Right kidney (tissue), 1 donor: ENCODE measurements around the gene UST.

Experiments used
- DNase-seq: peaks from one replicate; pipeline ENCODE4 v3.0.0-alpha.2; 2016

Gene UST

GRCh38 chr6:149064001-149064659 is 317.3 kb downstream of the UST start:
- no peak for DNase-seq

- no peak for DNase-seq
Measured at GRCh38 chr6:149064660-149065015, 317.8 kb downstream of the UST start.

GRCh38 chr6:149065121-149065520 is 318.3 kb downstream of the UST start:
- no peak for DNase-seq

GRCh38 chr6:149065658-149066556 is 319.1 kb downstream of the UST start:
- DNase-seq: no peak

- DNase-seq: no peak
Measured at GRCh38 chr6:149071997-149072396, 325.2 kb downstream of the UST start.

GRCh38 chr6:149074832-149075258 is 328.0 kb downstream of the UST start:
- no peak for DNase-seq

- DNase-seq: no peak
Measured at GRCh38 chr6:149075616-149076354, 329.0 kb downstream of the UST start.

GRCh38 chr6:149076355-149076734 is 329.5 kb downstream of the UST start:
- no peak for DNase-seq

GRCh38 chr6:149077208-149077607 is 330.4 kb downstream of the UST start:
- no peak for DNase-seq

- no peak for DNase-seq
Measured at GRCh38 chr6:149078211-149078782, 331.5 kb downstream of the UST start.

- no peak for DNase-seq
Measured at GRCh38 chr6:149079456-149079855, 332.6 kb downstream of the UST start.

- DNase-seq: no peak
Measured at GRCh38 chr6:149079911-149080491, 333.2 kb downstream of the UST start.

- DNase-seq: no peak
Measured at GRCh38 chr6:149080511-149080910, 333.7 kb downstream of the UST start.

- DNase-seq: no peak
Measured at GRCh38 chr6:149081281-149081680, 334.5 kb downstream of the UST start.

GRCh38 chr6:149082320-149082719 is 335.5 kb downstream of the UST start:
- no peak for DNase-seq

- no peak for DNase-seq
Measured at GRCh38 chr6:149084026-149084425, 337.2 kb downstream of the UST start.

GRCh38 chr6:149084808-149085556 is 338.2 kb downstream of the UST start:
- no peak for DNase-seq

- DNase-seq: no peak
Measured at GRCh38 chr6:149085557-149085938, 338.7 kb downstream of the UST start.

- no peak for DNase-seq
Measured at GRCh38 chr6:149086363-149086762, 339.5 kb downstream of the UST start.

GRCh38 chr6:149087898-149088297 is 341.1 kb downstream of the UST start:
- DNase-seq: no peak

- DNase-seq: no peak
Measured at GRCh38 chr6:149088361-149088760, 341.5 kb downstream of the UST start.

- no peak for DNase-seq
Measured at GRCh38 chr6:149089510-149089909, 342.7 kb downstream of the UST start.
